GM21786 (cell line): ENCODE measurements around the gene CDR2.
"Not testable (repeated sequence)": the region's sequence is repeated elsewhere in the genome, so short reads cannot be mapped to it uniquely, and the experiment has no call there.

Experiments
- ATAC-seq: cut with Tn5 transposase; IDR thresholded peaks from one replicate; pipeline ENCODE4 v1.9.1; 2021; ENCODE audit not compliant: unreplicated experiment

CDR2 gene

GRCh38 chr16:22379656-22380055 is 5.2 kb upstream of the CDR2 start:
- ATAC-seq, result no peak

GRCh38 chr16:22375963-22376640 is 1.7 kb upstream of the CDR2 start:
- no peak for ATAC-seq

- no peak for ATAC-seq
Measured at GRCh38 chr16:22375117-22375962, 921 bp upstream of the CDR2 start.

GRCh38 chr16:22373662-22374310 is 633 bp downstream of the CDR2 start:
- ATAC-seq, result no peak

- no peak for ATAC-seq
Measured at GRCh38 chr16:22372882-22373661, 1.3 kb downstream of the CDR2 start.

- ATAC-seq, result no peak
Measured at GRCh38 chr16:22370038-22370820, 4.2 kb downstream of the CDR2 start.

GRCh38 chr16:22369221-22369811 is 5.1 kb downstream of the CDR2 start:
- ATAC-seq, result no peak

- not testable (repeated sequence) for ATAC-seq
Measured at GRCh38 chr16:22368200-22368826, 6.1 kb downstream of the CDR2 start.

- ATAC-seq, result no peak
Measured at GRCh38 chr16:22366889-22367288, 7.5 kb downstream of the CDR2 start.

GRCh38 chr16:22366371-22366770 is 8.0 kb downstream of the CDR2 start:
- no peak for ATAC-seq

- no peak for ATAC-seq
Measured at GRCh38 chr16:22364241-22364640, 10.2 kb downstream of the CDR2 start.

GRCh38 chr16:22360963-22361659 is 13.3 kb downstream of the CDR2 start:
- no peak for ATAC-seq

GRCh38 chr16:22359679-22360078 is 14.7 kb downstream of the CDR2 start:
- no peak for ATAC-seq

- no peak for ATAC-seq
Measured at GRCh38 chr16:22358000-22358399, 16.4 kb downstream of the CDR2 start.

GRCh38 chr16:22357635-22357971 is 16.8 kb downstream of the CDR2 start:
- no peak for ATAC-seq

- ATAC-seq, result no peak
Measured at GRCh38 chr16:22356930-22357634, 17.3 kb downstream of the CDR2 start.

- ATAC-seq, result no peak
Measured at GRCh38 chr16:22355487-22355908, 18.9 kb downstream of the CDR2 start.

GRCh38 chr16:22353933-22354541 is 20.4 kb downstream of the CDR2 start:
- no peak for ATAC-seq
